OCI-LY1 (cell line): ENCODE data around the gene C2CD4B.

ENCODE experiments used
- CTCF ChIP-seq: fragments of 200-600 bp; sonication (generic), shearing (Covaris generic); IDR thresholded peaks from 2 replicates; pipeline ENCODE4 v1.5.1; 2017; ENCODE audit warnings: mild to moderate bottlenecking, antibody characterized with exemption, low read length, moderate library complexity, mixed read lengths
- EZH2 ChIP-seq: fragments of 200-600 bp; sonication (generic), shearing (Covaris generic); IDR thresholded peaks from 2 replicates; pipeline ENCODE4 v1.8.0; 2017; ENCODE audit warnings: borderline replicate concordance, mixed run types, mild to moderate bottlenecking, antibody characterized with exemption, low read length, moderate library complexity, mixed read lengths

GRCh38 chr15:62119874-62120273 is 45.2 kb downstream of the C2CD4B start:
- no peak for TF ChIP-seq EZH2
- TF ChIP-seq CTCF: no peak
